ENCODE measurements around the gene PRDM4. TPM values are rescaled to one million over a fixed set of nuclear protein-coding genes. Genes with fewer than 3 reads are reported as not detected.

PRDM4 gene
- total and polyA plus RNA-seq, 2 donors (not counting 3 experiments of a cell fraction or from before 2014, with no cell fraction given) = 25.6 to 36.8 TPM

GRCh38 chr12:107704041-107704440, 56.9 kb downstream of the PRDM4 start:
- H3K36me3 ChIP-seq (ENCODE audit: control insufficient read depth in 2 of 2, extremely low read depth in 1 of 2, insufficient read depth in 2 of 2, low read length in 2 of 2) = peaks cover 21 to 32% of the 10 kb centered on the region in 2 experiments
- no peak overlapping the region for H3K27ac ChIP-seq (ENCODE audit: insufficient read depth, low read depth, low read length)
- DNase-seq (ENCODE audit: low read depth, low spot score) = no peak
- ChIA-PET CTCF (no interaction called here), POLR2A (no interaction called here)
- no peaks in the 10 kb centered on the region for H3K4me1 ChIP-seq (ENCODE audit: control insufficient read depth, extremely low read depth, insufficient read depth, low read length)
- H3K79me2 ChIP-seq (ENCODE audit: control insufficient read depth, insufficient read depth, low read length) = peaks cover 4% of the 10 kb centered on the region
- FAIRE-seq = no peak
- dilution Hi-C loops (cut with MboI; ENCODE audit: extremely low pct_ligation_motif_present, low sequenced_read_pairs) (no loop called here), intact Hi-C loops (cut with micrococcal nuclease) (no loop called here)
- H2AFZ ChIP-seq (ENCODE audit: low read depth, low read length) = no peak overlapping the region
- no peak overlapping the region for H3K9ac ChIP-seq (replicated peaks; ENCODE audit: extremely low read depth, insufficient read depth, low read length)
- BruUV-seq (replicated peaks) = no TSS peak
- TF ChIP-seq FOS (IDR thresholded peaks at IDR 0.05; ENCODE audit: borderline replicate concordance, insufficient read depth, low read length) (no peak), POLR2AphosphoS5 (IDR thresholded peaks at IDR 0.05; ENCODE audit: insufficient read depth, low read depth, low read length) (no peak), MYC (IDR thresholded peaks at IDR 0.05; ENCODE audit: low read depth, low read length) (no peak), POLR2A (IDR thresholded peaks at IDR 0.05; ENCODE audit: low read depth, low read length) (no peak), JUN (IDR thresholded peaks at IDR 0.05; ENCODE audit: borderline replicate concordance, insufficient read depth, insufficient read length, low read depth) (no peak), CTCF (IDR thresholded peaks at IDR 0.05; ENCODE audit: extremely low read depth in 1 of 2, insufficient read depth in 1 of 2, low read depth in 1 of 2, low read length in 2 of 2) (no peak), EZH2 (IDR thresholded peaks at IDR 0.05; ENCODE audit: borderline replicate concordance, low read depth, low read length, severe bottlenecking) (no peak), MAX (IDR thresholded peaks at IDR 0.05; ENCODE audit: insufficient read depth, insufficient read length) (no peak), GATA2 (IDR thresholded peaks at IDR 0.05; ENCODE audit: insufficient read depth, insufficient read length, low read depth, low read length) (no peak)
- no peak overlapping the region for H3K4me3 ChIP-seq (replicated peaks in 1 of 3; ENCODE audit: insufficient read depth in 1 of 3, low read depth in 1 of 3, low read length in 3 of 3)
- no peak overlapping the region for H3K4me2 ChIP-seq (ENCODE audit: insufficient read depth, low read length)
- no peaks in the 10 kb centered on the region for H4K20me1 ChIP-seq (replicated peaks; ENCODE audit: control insufficient read depth, extremely low read depth, insufficient read depth, low read length)
- H3K9me1 ChIP-seq (replicated peaks; ENCODE audit: control insufficient read depth, extremely low read depth, insufficient read depth, low read length) = no peaks in the 10 kb centered on the region
- no peaks in the 10 kb centered on the region for H3K27me3 ChIP-seq (ENCODE audit: control insufficient read depth in 2 of 2, insufficient read depth in 2 of 2, low read length in 2 of 2)
- no peaks in the 10 kb centered on the region for H3K9me3 ChIP-seq (replicated peaks; ENCODE audit: control insufficient read depth, insufficient read depth, low read length)
